Measurements from ENCODE around the gene CCDC9.
A peak's percentile ranks its signal among the peaks of the same experiment; 100 is the strongest.

CCDC9 gene

DNA sequence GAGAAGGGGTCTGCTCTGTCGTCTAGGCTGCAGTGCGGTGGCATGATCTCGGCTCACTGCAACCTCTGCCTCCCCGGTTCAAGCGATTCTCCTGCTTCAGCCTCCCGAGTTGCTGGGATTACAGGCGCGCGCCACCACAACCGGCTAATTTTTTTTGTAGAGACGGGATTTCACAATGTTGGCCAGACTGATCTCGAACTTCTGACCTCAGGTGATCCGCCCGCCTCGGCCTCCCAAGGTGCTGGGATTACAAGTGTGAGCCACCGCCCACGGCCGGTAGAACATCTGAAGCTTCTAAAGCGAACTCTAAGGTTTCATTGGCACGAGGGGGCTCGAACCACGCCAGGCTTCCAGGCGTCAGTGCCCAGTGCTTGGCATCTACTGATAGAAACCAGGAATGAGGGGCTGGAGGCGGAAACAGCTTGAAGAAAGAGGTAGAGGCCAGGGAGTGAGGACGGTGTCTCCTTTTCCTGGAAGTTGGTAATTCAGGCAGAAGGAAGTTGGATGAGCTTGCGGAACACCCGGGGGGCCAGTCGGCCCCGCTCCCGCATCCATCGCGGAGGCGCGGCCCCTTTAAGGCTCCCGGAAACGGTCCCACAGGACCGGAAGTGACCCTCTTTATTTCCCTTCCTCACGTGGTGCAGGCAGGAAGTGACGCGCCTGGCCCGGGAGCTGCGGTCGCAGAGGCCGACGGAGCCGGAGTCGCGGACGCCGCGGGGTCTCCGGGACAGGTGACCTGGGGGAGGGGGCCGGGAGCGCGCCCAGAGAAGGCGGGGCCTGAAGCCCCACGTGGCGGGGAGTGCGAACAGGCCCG, at the start of gene CCDC9:
Gene CCDC9, plus strand, starts transcription at position 647 of the 814 bp plus-strand sequence. CDS start 1,876 bp downstream, outside the sequence.
- FAIRE-seq (no peak), DNase-seq (ENCODE audit: extremely low spot score, insufficient read length, low read depth) (peak; percentile 88)

DNA sequence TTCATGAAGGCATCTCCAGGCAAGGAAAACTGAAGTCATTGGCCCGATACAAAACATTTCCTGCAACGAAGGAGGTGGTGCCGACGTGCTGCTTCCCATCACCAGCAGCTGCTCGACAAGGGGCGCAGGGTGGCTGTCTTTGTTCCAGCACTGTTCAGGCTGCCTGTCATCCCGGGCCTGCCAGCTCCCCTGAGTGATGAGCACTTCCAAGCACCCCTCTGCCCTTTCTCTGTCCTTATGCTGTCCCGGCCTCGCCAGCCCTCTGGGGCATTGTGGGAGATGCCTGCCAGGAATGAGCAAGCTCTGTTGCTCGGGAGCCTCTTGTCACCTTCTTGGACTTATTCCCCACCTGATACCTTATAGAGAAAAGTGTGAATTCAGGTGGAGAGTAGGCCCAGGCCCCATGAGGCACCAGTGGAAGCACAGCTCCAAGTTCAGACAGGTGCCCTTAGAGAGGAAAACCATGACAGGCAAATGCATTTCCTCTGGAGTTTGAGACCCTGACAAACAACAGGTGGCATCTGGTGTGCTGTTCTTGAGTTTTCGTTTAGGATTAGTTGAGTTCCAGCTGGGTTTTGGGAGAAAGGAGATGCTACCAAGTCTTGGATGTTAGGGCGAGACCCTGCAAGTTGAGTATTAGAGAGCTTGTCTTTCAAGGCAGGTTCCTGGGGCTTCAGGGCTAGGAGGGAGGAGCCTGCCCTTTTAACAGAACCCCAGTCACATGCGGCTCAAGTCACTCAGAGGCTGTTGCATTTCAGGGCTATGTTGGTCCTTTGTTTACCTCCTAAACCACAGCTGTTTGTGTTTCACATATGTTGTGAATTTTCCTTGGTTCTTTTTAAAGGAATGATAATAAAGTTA, 46.8 kb upstream of the CCDC9 start:
- no peak for DNase-seq (ENCODE audit: extremely low spot score, insufficient read length, low read depth)
- FAIRE-seq = no peak

DNA sequence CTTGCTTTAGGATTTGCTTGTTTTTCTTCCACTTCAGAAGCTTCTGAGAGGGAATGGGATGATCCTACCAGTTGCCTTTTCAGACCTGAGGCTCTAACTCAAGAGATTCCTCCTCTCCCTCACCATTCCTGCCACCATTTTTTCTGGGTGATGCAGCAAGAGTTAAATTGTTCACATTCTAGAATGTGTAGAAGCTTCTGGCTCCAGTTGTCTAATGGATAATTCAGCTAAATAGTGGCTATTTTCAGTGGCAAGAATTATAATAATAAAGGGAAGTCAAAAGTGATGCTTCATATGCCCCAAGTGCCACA, 46.2 kb upstream of the CCDC9 start:
- DNase-seq (ENCODE audit: extremely low spot score, insufficient read length, low read depth) (no peak), FAIRE-seq (no peak)

DNA sequence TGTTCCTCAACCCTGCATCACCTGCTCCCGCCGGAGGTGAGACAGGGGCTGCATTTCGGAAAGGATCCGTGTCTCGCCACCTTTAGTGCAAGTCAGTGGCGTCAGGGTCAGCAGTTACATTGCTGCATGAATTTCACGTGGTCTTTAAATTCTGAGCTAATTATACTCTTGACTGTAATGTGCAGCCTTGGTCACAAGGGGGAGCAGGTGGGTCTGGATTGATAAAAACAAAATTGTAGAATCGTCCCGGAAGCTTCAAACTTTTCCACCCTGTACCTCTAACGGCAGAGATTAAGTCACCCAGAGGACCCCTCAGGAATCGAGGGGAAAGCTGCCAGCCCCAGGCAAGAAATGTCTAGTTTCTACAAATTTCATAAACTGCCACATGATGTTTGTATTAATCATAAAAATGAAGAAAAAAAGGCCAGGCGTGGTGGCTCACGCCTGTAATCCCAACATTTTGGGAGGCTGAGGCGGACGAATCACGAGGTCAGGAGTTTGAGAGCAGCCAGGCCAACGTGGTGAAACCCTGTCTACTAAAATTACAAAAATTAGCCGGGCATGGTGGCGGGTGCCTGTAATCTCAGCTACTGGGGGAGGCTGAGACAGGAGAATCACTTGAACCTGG, 45.5 kb upstream of the CCDC9 start:
- FAIRE-seq = peak; percentile 90

DNA sequence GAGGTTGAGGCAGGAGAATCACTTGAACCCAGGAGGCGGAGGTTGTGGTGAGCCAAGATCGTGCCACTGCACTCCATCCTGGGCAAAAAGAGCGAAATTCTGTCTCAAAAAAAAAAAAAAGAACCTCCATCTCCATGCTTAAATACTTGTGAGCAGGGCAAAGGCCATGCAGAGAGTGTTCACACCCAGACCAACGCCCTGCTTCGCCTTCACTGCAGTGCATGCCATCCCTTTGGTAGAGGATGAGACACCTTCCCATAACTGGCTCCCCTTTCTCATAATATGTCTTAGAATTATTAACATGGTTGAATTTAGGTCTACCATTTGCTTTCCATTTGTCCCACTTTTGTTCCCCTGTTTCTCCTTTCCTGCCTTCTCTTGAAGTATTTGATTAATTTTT, 40.7 kb upstream of the CCDC9 start:
- no peak for DNase-seq (ENCODE audit: extremely low spot score, insufficient read length, low read depth)
- FAIRE-seq = no peak

More for the DNA sequence above, 45.5 kb upstream of the CCDC9 start:
- no peak for DNase-seq (ENCODE audit: extremely low spot score, insufficient read length, low read depth)

DNA sequence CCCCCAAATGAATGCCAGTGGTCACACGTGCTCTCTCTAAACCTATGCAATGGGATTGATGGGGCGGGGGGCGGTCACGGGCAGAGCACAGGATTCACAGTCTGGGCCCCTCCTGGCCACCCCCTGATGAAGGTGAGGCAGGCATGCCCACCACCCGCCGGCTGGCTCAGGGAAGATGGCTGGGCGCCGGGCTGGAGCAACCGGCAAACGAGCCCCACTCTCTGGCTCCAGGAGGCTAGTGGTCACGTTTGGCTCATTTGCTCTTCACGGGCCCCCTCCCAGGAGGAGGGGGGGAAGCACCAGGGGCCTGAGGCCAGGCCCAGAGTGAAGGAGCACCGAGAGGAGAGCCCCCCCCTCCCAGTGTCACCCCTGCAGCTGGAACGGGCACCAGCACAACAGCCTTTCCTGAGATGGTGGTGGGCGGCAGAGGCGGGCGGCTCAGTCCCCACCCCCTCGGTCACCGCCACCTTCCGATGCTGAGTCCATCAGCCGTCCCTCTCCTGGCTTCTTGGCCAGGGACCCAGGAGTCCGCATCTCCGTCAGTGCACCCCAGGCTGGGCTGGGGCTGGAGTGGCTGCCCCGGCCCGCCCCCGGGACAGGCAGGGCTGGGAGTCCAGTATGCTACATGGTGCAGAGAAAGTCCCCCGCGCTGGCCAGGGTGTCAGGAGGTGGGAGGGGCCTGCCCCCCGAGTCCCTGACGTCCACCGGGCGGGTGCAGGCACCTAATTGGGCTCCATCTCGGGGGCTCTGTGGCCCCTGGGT, 35.1 kb upstream of the CCDC9 start:
- FAIRE-seq = no peak
- no peak for DNase-seq (ENCODE audit: extremely low spot score, insufficient read length, low read depth)

DNA sequence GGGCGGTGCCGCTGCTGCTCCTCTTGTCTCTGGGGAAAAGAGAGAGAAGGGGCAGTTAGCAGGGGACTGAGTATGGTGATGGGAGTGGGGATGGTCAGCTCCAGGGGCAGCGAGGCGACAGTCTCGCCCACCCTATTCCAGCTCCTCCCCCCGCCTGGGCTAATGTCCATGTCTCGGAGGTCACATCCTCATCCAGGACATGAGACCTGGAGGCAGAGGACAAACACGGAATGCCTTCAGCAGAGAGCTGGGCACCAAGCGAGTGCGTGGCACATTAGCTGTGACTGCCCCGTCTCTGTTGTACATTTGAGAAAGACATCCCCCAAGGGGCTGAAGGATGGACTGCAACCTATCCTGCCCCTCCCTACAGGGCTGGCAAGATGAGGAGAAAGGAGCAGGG, 34.4 kb upstream of the CCDC9 start:
- DNase-seq (ENCODE audit: extremely low spot score, insufficient read length, low read depth) (no peak), FAIRE-seq (no peak)

DNA sequence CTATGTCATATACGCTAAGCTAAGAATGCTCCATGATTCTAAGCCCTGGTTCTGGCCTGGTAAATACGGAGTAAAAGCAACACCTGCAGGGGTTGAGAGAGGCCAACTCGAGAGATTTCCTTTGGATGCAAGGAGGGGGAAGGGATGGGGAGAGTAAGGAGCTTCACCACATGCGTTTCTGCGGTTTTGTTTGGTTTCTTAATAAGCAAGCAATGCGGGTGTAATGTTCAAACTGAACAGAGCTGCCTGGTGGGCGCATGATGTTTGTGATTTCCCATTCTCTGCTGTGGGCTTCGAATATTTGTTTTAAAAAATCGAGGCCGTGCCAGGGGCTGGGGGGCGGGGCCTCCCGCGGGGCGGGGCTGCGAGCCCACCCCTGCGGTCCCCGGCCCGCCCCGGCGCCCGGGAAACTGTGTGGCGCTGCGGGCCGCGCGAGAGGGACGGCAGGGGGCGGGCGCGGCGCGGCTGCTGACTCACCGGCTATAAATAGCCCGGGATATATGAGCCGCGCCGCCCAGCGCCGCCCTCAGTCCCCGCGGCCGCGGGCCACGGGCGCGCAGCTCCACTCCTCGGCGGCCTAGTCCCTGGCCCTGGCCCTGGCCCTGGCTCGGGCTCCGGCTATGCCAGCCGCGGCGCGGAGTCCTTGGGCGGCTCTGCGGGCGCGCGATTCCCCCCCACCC, 30.4 kb upstream of the CCDC9 start:
- FAIRE-seq = peak; percentile 66

DNA sequence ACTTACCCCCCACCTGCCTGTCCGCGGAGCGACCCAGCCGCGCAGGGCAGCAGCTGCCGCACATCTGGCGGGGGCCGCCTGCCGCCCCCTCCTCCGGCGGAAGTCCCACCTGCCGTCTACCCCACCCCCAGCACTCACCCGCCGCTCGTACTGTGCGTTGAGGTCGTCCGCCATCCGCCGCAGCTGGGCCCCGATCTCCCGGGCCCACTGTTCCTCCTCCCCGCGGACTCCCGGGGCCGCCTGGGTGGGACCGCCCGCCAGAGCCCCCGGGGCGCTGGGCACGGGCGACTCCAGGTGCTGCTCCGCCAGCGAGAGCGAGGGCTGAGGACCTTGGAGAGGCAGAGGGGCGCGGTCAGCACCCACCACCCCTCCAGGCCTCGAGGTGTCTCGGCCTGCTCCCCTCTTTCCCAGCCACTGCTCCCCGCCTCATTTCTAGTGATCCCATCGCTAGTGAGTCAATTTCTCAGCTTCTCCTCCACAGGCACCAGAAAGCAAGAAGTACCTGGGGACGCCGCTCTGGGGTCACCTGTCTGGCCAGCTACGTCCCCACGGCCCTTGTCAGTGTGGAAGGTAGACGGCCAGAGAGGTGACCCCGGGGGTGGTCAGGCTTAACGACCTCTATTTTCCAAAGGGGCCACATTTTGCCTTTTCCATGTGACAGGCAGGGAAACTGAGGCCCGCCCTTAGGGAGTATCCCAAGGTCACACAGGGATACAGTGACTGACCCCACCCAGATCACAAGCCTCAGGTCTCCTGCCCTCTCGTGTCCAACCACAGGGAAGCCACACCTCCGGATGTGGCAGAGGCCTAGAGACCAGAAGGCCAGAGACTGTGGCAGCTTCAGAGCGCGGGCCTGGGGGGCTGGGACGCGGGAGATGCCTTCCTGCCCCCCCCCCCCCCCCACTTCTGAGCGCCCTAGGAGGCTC, 29.6 kb upstream of the CCDC9 start:
- FAIRE-seq (peak; percentile 84), DNase-seq (ENCODE audit: extremely low spot score, insufficient read length, low read depth) (no peak)

More for the DNA sequence above, 30.4 kb upstream of the CCDC9 start:
- peak; percentile 91 for DNase-seq (ENCODE audit: extremely low spot score, insufficient read length, low read depth)

DNA sequence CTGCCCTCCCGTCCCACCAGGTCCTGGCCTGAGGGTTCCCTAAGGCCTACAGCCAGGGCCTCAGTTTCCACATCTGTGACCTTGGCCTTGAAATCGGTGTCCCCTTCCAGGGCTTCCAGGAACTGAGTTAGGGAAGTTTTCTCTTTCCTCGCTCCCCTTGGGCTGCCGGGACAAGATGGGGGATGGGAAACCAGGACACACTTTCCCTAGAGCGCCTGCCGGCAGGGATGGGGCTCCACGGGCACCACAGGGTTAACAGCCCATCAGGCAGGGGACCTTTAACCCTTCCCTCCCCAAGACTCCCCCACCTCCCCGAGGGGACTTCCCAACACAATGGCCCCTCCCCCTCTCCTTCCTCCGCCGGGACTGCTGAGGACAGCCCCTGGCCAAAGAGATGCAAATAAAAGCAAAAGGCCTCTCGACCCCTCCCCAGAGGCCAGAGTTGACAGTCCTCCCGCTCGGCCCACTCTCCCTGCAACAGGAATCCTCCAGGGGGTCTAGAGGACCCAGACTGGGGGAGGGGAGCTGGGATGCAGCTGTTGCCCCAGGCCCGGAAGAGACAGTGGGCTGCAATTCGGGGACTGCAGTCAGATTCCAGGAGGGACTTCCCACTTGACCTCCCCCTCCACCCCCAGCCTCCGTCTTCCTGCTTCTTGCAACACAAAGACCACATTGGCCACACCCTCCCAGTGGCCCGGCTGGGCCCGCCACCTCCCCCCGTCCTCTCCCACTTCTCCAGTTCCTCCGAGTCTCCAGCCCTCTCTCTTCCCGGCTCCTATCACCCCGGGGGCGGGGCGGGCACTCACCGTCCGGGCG, 28.8 kb upstream of the CCDC9 start:
- DNase-seq (ENCODE audit: extremely low spot score, insufficient read length, low read depth) (no peak), FAIRE-seq (peak; percentile 5)

DNA sequence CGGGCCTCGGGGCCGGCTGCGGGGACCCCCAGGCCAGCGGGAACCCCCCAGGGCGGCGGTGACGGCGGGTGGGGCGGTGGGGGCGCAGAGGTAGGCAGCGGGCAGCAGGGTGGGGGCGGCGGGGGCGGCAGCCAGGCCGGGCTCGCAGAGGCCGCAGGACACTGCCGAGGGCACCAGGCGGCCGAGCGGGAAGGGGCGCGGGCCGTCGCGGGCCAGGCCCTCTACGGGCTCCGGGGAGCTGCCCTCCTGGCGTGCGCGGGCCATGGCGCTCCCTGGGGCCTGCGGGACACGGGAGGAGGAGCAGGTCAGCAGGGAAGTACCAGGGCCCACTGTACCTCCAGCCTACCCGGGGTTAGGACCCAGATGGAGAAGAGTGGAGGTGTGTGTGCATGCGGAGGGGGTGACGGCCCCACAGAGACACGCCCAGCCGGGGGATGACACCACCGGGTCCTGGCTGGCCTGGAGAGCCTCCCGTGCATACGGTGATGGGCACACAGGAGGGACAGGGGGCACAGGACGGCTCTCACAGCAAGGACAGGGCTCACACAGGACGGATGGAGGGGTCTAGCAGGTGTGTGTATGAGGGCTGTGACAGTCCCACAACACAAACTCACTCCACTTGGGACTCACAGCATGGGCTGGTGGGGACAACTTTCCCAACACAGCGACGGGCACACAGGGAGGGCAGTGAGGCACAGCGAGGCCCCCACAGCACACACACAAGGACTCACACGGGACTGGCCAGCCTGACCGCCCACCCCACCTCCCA, 28.0 kb upstream of the CCDC9 start:
- FAIRE-seq (no peak), DNase-seq (ENCODE audit: extremely low spot score, insufficient read length, low read depth) (no peak)

DNA sequence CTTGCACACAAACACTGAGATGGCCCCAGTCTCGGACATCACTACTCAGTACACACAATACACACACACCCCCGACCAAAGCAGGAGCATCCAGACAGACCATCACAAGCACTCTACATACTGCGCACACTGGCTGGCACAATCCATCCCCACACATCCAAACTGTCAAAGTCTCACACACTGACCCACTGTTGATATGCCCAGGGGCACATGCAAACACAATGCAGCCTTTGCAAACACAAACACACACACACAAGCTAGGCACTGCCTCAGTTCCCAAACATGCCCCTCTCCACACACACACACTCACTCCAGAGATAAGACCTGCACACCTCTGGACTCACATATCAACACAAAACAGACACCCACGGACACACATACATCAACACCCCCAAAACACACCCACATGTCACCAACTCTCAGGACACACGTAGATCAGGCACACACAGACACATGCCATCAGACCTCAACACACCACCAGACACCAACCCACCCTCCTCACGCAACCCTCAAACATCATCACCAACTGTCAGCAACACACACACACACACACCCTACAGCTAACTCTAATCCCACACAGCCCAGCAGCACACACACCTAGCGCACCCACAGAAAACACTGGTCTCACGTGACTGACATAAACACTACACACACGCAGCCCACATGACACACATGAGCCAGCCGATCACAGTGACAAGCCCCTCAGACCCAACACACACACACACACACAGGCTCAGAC, 27.2 kb upstream of the CCDC9 start:
- FAIRE-seq = no peak
- DNase-seq (ENCODE audit: extremely low spot score, insufficient read length, low read depth) = no peak

DNA sequence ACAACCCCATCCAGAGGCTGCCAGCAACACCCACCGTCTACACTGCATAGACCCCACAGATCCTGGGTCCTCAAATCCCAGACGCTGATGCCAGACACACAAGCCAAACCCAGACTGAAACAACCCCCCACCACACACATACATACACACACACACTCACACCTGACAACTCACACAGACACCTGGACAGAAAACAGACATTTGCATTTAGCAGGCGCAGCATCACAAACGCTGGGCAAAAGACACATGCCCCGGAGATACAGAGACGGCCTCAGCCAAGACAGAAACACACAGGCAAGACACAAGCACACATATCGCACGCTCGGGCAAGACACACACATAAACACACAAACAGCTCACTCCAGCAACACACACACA, 26.7 kb upstream of the CCDC9 start:
- FAIRE-seq (no peak), DNase-seq (ENCODE audit: extremely low spot score, insufficient read length, low read depth) (no peak)

DNA sequence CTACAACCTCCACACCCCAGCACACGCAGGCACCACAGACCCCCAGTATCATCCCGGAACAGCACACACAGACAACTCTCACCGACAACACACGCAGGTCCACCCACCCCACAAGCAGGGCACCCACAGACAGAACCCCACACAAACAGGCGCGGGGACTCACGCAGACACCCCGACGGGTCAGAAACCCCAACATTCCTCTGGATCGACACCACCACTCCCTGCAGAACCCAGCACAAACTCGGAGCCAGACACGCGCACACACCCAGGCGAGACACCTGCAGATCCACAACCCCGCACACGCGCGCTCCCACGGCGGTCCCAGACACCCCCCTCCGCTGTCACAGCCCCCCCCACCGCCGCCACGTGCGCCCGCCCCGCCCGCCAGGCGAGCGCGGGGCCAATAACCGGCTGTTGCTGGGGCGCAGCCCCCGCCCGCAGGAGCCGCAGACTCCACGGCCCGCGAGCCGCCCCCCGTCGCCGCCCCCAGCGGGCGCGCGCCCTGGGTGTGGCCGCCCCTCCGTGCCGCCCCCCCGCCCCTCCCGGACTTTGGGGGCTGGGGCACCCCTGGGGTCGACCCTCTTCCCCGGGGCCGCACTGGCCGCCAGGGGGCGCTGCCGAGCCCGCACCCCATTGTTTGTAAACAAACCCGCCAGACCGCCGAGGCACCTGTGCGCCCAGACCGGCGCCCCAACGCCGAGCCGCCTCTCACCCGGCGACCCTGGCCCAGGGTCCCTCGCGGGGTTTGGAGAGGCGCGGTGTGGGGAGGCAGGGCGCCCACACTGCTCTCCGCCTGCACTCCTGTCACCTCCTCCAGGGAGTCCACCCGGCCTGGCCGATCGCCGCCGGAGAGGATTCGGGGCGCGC, 26.0 kb upstream of the CCDC9 start:
- FAIRE-seq (no peak), DNase-seq (ENCODE audit: extremely low spot score, insufficient read length, low read depth) (no peak)

DNA sequence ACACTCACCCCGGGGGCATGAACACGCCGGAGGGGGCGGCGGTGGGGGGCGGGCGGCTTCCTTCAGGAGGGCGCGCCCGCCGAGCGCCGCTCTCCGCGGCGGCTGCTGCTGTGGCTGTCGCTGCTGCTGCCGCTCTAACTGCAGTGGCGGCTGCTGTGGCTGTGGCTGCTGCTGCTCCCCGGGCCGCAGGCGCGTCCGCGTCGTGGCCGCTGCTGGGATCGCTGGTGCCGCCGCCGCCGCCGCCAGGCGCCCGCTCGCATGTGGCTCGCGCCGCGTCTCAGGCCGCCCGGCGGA, 25.5 kb upstream of the CCDC9 start, which contains the start of gene BBC3:
Gene BBC3, minus strand, starts transcription at position 279 of the 294 bp plus-strand sequence. CDS start 2,768 bp downstream, outside the sequence.
- no peak for DNase-seq (ENCODE audit: extremely low spot score, insufficient read length, low read depth)
- no peak for FAIRE-seq

Measured in GM18507 (cell line).